ENCODE measurements around the gene CCDC30. TPM values are rescaled to one million over a fixed set of nuclear protein-coding genes. Genes with fewer than 3 reads are reported as not detected.

CCDC30 gene
- total RNA-seq, 1 donor from 2014 or later: 3.0 TPM

- no peak for DNase-seq
- H3K27me3 Mint-ChIP-seq (ENCODE audit: unreplicated experiment): no peaks in the 10 kb centered on the region
- no peak for TF ChIP-seq CTCF (IDR thresholded peaks at IDR 0.05; ENCODE audit: partially characterized antibody, unreplicated experiment)
- H3K9me3 Mint-ChIP-seq (ENCODE audit: unreplicated experiment): peaks cover 2% of the 10 kb centered on the region
- H3K27ac Mint-ChIP-seq (ENCODE audit: unreplicated experiment): peak overlapping the region; percentile 78
- H3K4me3 Mint-ChIP-seq (ENCODE audit: unreplicated experiment): peak overlapping the region; percentile 50
- H3K4me1 Mint-ChIP-seq (ENCODE audit: low read depth, unreplicated experiment): peaks cover 30% of the 10 kb centered on the region
- no peaks in the 10 kb centered on the region for H3K36me3 Mint-ChIP-seq (ENCODE audit: unreplicated experiment)
Observed at GRCh38 chr1:42692911-42693310, 229.8 kb downstream of the CCDC30 start.

- Mint-ChIP-seq H3K9me3 (ENCODE audit: unreplicated experiment) (peaks cover 2% of the 10 kb centered on the region), H3K27me3 (ENCODE audit: unreplicated experiment) (no peaks in the 10 kb centered on the region), H3K4me1 (ENCODE audit: low read depth, unreplicated experiment) (peaks cover 1% of the 10 kb centered on the region), H3K4me3 (ENCODE audit: unreplicated experiment) (no peak overlapping the region), H3K36me3 (ENCODE audit: unreplicated experiment) (no peaks in the 10 kb centered on the region), H3K27ac (ENCODE audit: unreplicated experiment) (no peak overlapping the region)
- DNase-seq: no peak
- TF ChIP-seq CTCF (IDR thresholded peaks at IDR 0.05; ENCODE audit: partially characterized antibody, unreplicated experiment): no peak
Observed at GRCh38 chr1:42698081-42698813, 235.2 kb downstream of the CCDC30 start.

- no peak overlapping the region for H3K4me3 Mint-ChIP-seq (ENCODE audit: unreplicated experiment)
- H3K27me3 Mint-ChIP-seq (ENCODE audit: unreplicated experiment): no peaks in the 10 kb centered on the region
- DNase-seq: no peak
- H3K27ac Mint-ChIP-seq (ENCODE audit: unreplicated experiment): no peak overlapping the region
- H3K4me1 Mint-ChIP-seq (ENCODE audit: low read depth, unreplicated experiment): no peaks in the 10 kb centered on the region
- H3K9me3 Mint-ChIP-seq (ENCODE audit: unreplicated experiment): peaks cover 2% of the 10 kb centered on the region
- TF ChIP-seq CTCF (IDR thresholded peaks at IDR 0.05; ENCODE audit: partially characterized antibody, unreplicated experiment): no peak
- H3K36me3 Mint-ChIP-seq (ENCODE audit: unreplicated experiment): no peaks in the 10 kb centered on the region
Observed at GRCh38 chr1:42700006-42700405, 236.9 kb downstream of the CCDC30 start.

GRCh38 chr1:42703888-42704464 lies 240.9 kb downstream of the CCDC30 start:
- no peaks in the 10 kb centered on the region for H3K36me3 Mint-ChIP-seq (ENCODE audit: unreplicated experiment)
- no peaks in the 10 kb centered on the region for H3K4me1 Mint-ChIP-seq (ENCODE audit: low read depth, unreplicated experiment)
- H3K27ac Mint-ChIP-seq (ENCODE audit: unreplicated experiment): no peak overlapping the region
- DNase-seq: no peak
- no peaks in the 10 kb centered on the region for H3K9me3 Mint-ChIP-seq (ENCODE audit: unreplicated experiment)
- TF ChIP-seq CTCF (IDR thresholded peaks at IDR 0.05; ENCODE audit: partially characterized antibody, unreplicated experiment): no peak
- peaks cover 2% of the 10 kb centered on the region for H3K27me3 Mint-ChIP-seq (ENCODE audit: unreplicated experiment)
- no peak overlapping the region for H3K4me3 Mint-ChIP-seq (ENCODE audit: unreplicated experiment)

Other genes starting within 250 kb of the CCDC30 start
- 45.0 TPM for gene FOXJ3, start 128.1 kb upstream of the CCDC30 start, total RNA-seq (ENCODE audit: unreplicated experiment)
- gene RIMKLA, start 82.5 kb upstream of the CCDC30 start, total RNA-seq (ENCODE audit: unreplicated experiment): 4.1 TPM
- 0.49 TPM for gene ZMYND12, start 7.3 kb upstream of the CCDC30 start, total RNA-seq (ENCODE audit: unreplicated experiment)
- 25.4 TPM for gene PPCS, start 6.7 kb upstream of the CCDC30 start, total RNA-seq (ENCODE audit: unreplicated experiment)
- 22.6 TPM for gene PPIH, start 195.1 kb downstream of the CCDC30 start, total RNA-seq (ENCODE audit: unreplicated experiment)
- gene YBX1, start 219.1 kb downstream of the CCDC30 start, total RNA-seq (ENCODE audit: unreplicated experiment): 531 TPM

Data from glutamatergic neuron (in vitro differentiated cells).